Left ventricle myocardium superior (tissue), 1 donor: ENCODE measurements around the gene KIR2DL1. TPM values are rescaled to one million over a fixed set of nuclear protein-coding genes. Genes with fewer than 3 reads are reported as not detected.
"Not testable (repeated sequence)": the region's sequence is repeated elsewhere in the genome, so short reads cannot be mapped to it uniquely, and the experiment has no call there.

Experiments
- ATAC-seq: fragments of 200-7000 bp; cut with Tn5 transposase; one replicate; pipeline ENCODE4 v1.9.1; 2020; ENCODE audit warnings: mild to moderate bottlenecking, moderate library complexity
- DNase-seq: peaks from one replicate; pipeline ENCODE4 v3.0.0-alpha.2; 2020
- intact Hi-C: fragments of 100-400 bp; cut with micrococcal nuclease; formaldehyde crosslinking; loops from one replicate; pipeline ENCODE4 v1.11.0; 2022
- total RNA-seq: library from RNA; stranded (reverse); fragmentation: NEBNext Ultra II Directional; extraction: Animal tissue kit (Norgen Biotek cat#: 25700); gene quantifications from one replicate; pipeline ENCODE4 v1.2.1, GENCODE V29; 2021
- donor health status: DM: no; HTN: yes; CAD: no; lungs with severe emphysema.

The KIR2DL1 gene
- total RNA-seq, 1 donor from 2014 or later = not detected

GRCh38 chr19:54805665-54806515 lies 36.3 kb downstream of the KIR2DL1 start:
- DNase-seq (no peak), ATAC-seq (no peak)
- intact Hi-C loops = no loop called here

DNA sequence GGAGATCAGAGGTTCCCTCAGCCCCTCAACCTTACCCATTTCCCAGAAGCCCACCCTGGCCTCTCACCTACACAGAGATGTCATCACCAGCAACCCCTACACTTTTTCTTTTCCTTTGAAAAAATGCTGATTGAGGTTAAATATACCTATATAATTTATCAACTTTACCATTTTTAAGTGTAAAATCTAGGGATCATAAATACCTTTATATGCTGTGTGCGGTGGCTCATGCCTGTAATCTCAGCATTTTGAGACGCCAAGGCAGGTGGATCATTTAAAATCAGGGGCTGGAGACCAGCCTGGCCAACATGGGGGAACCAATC lies 36.9 kb downstream of the KIR2DL1 start:
- intact Hi-C loops = no loop called here
- ATAC-seq = no peak
- no peak for DNase-seq

DNA sequence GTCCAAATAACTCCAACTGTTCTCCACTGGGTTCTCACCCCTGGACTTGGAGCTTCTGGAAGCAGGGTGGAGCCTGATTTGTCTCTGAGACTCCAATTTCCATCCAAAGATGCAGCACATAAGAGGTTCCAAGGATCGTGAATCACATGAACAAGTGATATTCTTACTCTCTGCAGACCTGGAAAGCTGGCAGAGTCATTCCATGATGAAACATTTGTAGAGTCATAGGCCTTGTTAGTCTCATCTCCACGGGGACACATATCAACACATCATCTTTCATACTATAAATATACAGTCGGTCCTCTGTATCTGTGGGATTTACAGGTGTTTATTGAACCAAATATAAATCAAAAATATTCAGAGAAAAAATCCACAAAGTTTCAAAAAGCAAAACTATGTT lies 45.0 kb downstream of the KIR2DL1 start:
- ATAC-seq, DNase-seq, intact Hi-C loops: not testable (repeated sequence)

- ATAC-seq, intact Hi-C loops: not testable (repeated sequence)
These were observed 46.7 kb downstream of the KIR2DL1 start, which contains the start of gene KIR3DL1 for GRCh38 chr19:54816251-54816650. TSS of gene KIR3DL1 (plus strand) at chr19:54816468.

GRCh38 chr19:54817670-54818536 lies 48.3 kb downstream of the KIR2DL1 start:
- DNase-seq (no peak), ATAC-seq (no peak)
- intact Hi-C loops = no loop called here

More at GRCh38 chr19:54816251-54816650, 46.7 kb downstream of the KIR2DL1 start, which contains the start of gene KIR3DL1:
- DNase-seq = not testable (repeated sequence)

DNA sequence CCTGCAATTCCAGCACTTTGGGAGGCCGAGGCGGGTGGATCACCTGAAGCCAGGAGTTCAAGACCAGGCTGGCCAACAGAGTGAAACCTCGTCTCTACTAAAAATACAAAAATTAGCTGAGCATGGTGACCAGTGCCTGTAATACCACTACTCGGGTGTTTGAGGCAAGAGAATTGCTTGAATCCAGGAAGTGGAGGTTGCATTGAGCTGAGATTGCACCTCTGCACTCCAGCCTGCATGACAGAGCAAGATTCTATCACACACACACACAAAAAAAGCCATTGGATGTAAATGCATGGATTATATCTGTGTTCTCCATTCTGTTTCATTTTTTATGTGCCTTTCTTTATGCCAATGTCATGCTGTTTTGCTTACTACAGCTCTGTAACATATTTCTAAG lies 54.8 kb downstream of the KIR2DL1 start:
- DNase-seq, intact Hi-C loops, ATAC-seq: not testable (repeated sequence)

GRCh38 chr19:54825326-54825725 lies 55.7 kb downstream of the KIR2DL1 start:
- intact Hi-C loops, ATAC-seq, DNase-seq: not testable (repeated sequence)

DNA sequence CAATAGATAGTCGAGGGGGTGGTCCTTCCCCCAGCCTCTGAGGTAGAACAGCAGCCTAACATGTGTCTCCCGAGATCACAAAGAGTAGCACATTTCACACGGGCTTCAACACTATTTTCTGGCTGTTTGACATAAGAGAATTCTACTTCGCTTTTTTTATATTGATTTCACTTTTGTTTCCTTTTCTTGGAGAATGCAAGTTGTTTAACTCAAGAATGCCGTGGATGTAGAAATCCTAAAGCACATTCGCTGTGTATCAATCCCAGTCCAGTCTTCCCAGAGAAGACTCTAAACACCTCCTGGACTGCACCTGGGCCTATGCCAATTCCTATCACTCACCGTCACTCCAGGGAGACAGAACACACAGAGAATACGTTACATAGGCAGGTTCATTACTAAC lies 58.5 kb downstream of the KIR2DL1 start:
- DNase-seq, intact Hi-C loops, ATAC-seq: not testable (repeated sequence)

- ATAC-seq, DNase-seq, intact Hi-C loops: not testable (repeated sequence)
These were observed 62.9 kb downstream of the KIR2DL1 start, which contains the start of gene KIR2DS4 for GRCh38 chr19:54832496-54832895. TSS of gene KIR2DS4 (plus strand) at chr19:54832676.

Other genes starting within 250 kb of the KIR2DL1 start
- gene LILRA2, start 196.0 kb upstream of the KIR2DL1 start, total RNA-seq = 2.0 TPM
- 0.50 TPM for gene LILRA1, start 176.2 kb upstream of the KIR2DL1 start, total RNA-seq
- gene LILRB1, start 139.3 kb upstream of the KIR2DL1 start, total RNA-seq = 2.2 TPM
- 3.3 TPM for gene LILRB4, start 106.8 kb upstream of the KIR2DL1 start, total RNA-seq
- not detected for gene KIR3DL3, start 45.4 kb upstream of the KIR2DL1 start, total RNA-seq
- not detected for gene KIR2DL3, start 31.3 kb upstream of the KIR2DL1 start, total RNA-seq
- gene KIR2DL4, start 33.8 kb downstream of the KIR2DL1 start, total RNA-seq = not detected
- not detected for gene KIR3DL1, start 46.7 kb downstream of the KIR2DL1 start, total RNA-seq
- not detected for gene KIR2DS4, start 62.9 kb downstream of the KIR2DL1 start, total RNA-seq
- gene KIR3DL2, start 80.7 kb downstream of the KIR2DL1 start, total RNA-seq = not detected
- 0.32 TPM for gene FCAR, start 104.4 kb downstream of the KIR2DL1 start, total RNA-seq
- 0.27 TPM for gene NCR1, start 136.4 kb downstream of the KIR2DL1 start, total RNA-seq
- not detected for gene NLRP7, start 177.7 kb downstream of the KIR2DL1 start, total RNA-seq
- 0.67 TPM for gene NLRP2, start 196.6 kb downstream of the KIR2DL1 start, total RNA-seq